Mesenchymal stem cell (in vitro differentiated cells and primary cell): Measurements from ENCODE around the gene PAWR.

Source experiments
- DNase-seq: peaks from one replicate; pipeline ENCODE4 v3.0.0-alpha.2; 2013
- H2AFZ ChIP-seq: one replicate; pipeline ENCODE4 v1.6.1; 2013; ENCODE audit warnings: low read depth, mild to moderate bottlenecking, control low read depth, inconsistent platforms, low read length, moderate library complexity
- H2AK5ac ChIP-seq: 2 replicates; pipeline ENCODE4 v1.6.1; 2013; ENCODE audit warnings: low read length, moderate library complexity, mild to moderate bottlenecking, inconsistent platforms; ENCODE audit not compliant: severe bottlenecking
- H2BK120ac ChIP-seq: one replicate; pipeline ENCODE4 v1.6.1; 2013; ENCODE audit warnings: low read depth, mild to moderate bottlenecking, inconsistent platforms, low read length, moderate library complexity
- H2BK12ac ChIP-seq, 2 experiments: one replicate each; pipeline ENCODE4 v1.6.1; 2013; ENCODE audit warnings: inconsistent platforms in 2 of 2, low read length in 2 of 2, mild to moderate bottlenecking in 2 of 2, moderate library complexity in 2 of 2, control low read depth in 1 of 2
- H2BK15ac ChIP-seq: one replicate; pipeline ENCODE4 v1.6.1; 2013; ENCODE audit warnings: mild to moderate bottlenecking, low read depth, inconsistent platforms; ENCODE audit not compliant: poor library complexity, severe bottlenecking
- H2BK5ac ChIP-seq: 2 replicates; pipeline ENCODE4 v1.6.1; 2013; ENCODE audit warnings: low read depth, mild to moderate bottlenecking, low read length, control low read depth, inconsistent platforms; ENCODE audit not compliant: poor library complexity, severe bottlenecking
- H3K14ac ChIP-seq, 2 experiments: one replicate each; pipeline ENCODE4 v1.6.1; 2013; ENCODE audit warnings: inconsistent platforms in 2 of 2, low read length in 2 of 2, control low read depth in 1 of 2, mild to moderate bottlenecking in 1 of 2, moderate library complexity in 1 of 2
- H3K18ac ChIP-seq, 2 experiments: one replicate each; pipeline ENCODE4 v1.6.1; 2013; ENCODE audit warnings: inconsistent platforms in 2 of 2, low read length in 2 of 2, control low read depth in 1 of 2, low read depth in 1 of 2, mild to moderate bottlenecking in 1 of 2
- H3K23ac ChIP-seq, 2 experiments: one replicate each; pipeline ENCODE4 v1.6.1; 2013; ENCODE audit warnings: inconsistent platforms in 2 of 2, low read length in 2 of 2, mild to moderate bottlenecking in 2 of 2, moderate library complexity in 2 of 2, control low read depth in 1 of 2
- H3K27ac ChIP-seq: 2 replicates; pipeline ENCODE4 v1.5.1; 2013; ENCODE audit warnings: mild to moderate bottlenecking, moderate library complexity, low read length, control low read depth, inconsistent platforms; ENCODE audit not compliant: poor library complexity, severe bottlenecking
- H3K27me3 ChIP-seq, 2 experiments: 2 replicates each; pipeline versions ENCODE4 v1.6.1 to v1.7.0; 2013; ENCODE audit warnings: low read length in 2 of 2, mild to moderate bottlenecking in 2 of 2, moderate library complexity in 2 of 2, control low read depth in 1 of 2, inconsistent platforms in 1 of 2; ENCODE audit not compliant: control insufficient read depth in 1 of 2, insufficient read depth in 1 of 2
- H3K36me3 ChIP-seq, 2 experiments: 2 replicates each; pipeline versions ENCODE4 v1.6.1 to v1.7.0; 2013; ENCODE audit warnings: low read length in 2 of 2, control low read depth in 1 of 2, inconsistent platforms in 1 of 2, low read depth in 1 of 2, mild to moderate bottlenecking in 1 of 2; ENCODE audit not compliant: insufficient read depth in 2 of 2, control insufficient read depth in 1 of 2
- H3K4ac ChIP-seq, 2 experiments: one replicate each; pipeline ENCODE4 v1.6.1; 2013; ENCODE audit warnings: inconsistent platforms in 2 of 2, low read length in 2 of 2, mild to moderate bottlenecking in 2 of 2, moderate library complexity in 2 of 2, control low read depth in 1 of 2, low read depth in 1 of 2
- H3K4me1 ChIP-seq: 2 replicates; pipeline ENCODE4 v1.6.1; 2013; ENCODE audit warnings: low read depth, low read length, control low read depth; ENCODE audit not compliant: control insufficient read depth, insufficient read depth
- H3K4me2 ChIP-seq: 2 replicates; pipeline ENCODE4 v1.6.1; 2013; ENCODE audit warnings: low read length, mild to moderate bottlenecking, inconsistent platforms; ENCODE audit not compliant: poor library complexity, severe bottlenecking
- H3K4me3 ChIP-seq, 2 experiments: 2 replicates each; pipeline versions ENCODE4 v1.5.1 to v1.7.0; 2013; ENCODE audit warnings: low read length in 2 of 2, mild to moderate bottlenecking in 2 of 2, control low read depth in 1 of 2, low read depth in 1 of 2; ENCODE audit not compliant: insufficient read depth in 1 of 2
- H3K79me1 ChIP-seq: replicated peaks from 2 replicates; pipeline ENCODE4 v1.6.1; 2013; ENCODE audit warnings: mild to moderate bottlenecking, control low read depth, low read length, inconsistent platforms; ENCODE audit not compliant: poor library complexity, severe bottlenecking
- H3K9ac ChIP-seq: 2 replicates; pipeline ENCODE4 v1.7.0; 2013; ENCODE audit warnings: mild to moderate bottlenecking, low read length, moderate library complexity
- H3K9me3 ChIP-seq: 2 replicates; pipeline ENCODE4 v1.7.0; 2013; ENCODE audit warnings: mild to moderate bottlenecking, low read length; ENCODE audit not compliant: control insufficient read depth
- H4K8ac ChIP-seq: one replicate; pipeline ENCODE4 v1.6.1; 2013; ENCODE audit warnings: inconsistent platforms, mild to moderate bottlenecking, low read length, moderate library complexity
- H4K91ac ChIP-seq: one replicate; pipeline ENCODE4 v1.6.1; 2013; ENCODE audit warnings: mild to moderate bottlenecking, low read length, inconsistent platforms
- WGBS: methylation state at CpG from one replicate; pipeline ENCODE4 v1.1.7; 2013; ENCODE audit warnings: mixed read lengths; 5-methylcytosine and 5-hydroxymethylcytosine counted together

The PAWR gene

DNA sequence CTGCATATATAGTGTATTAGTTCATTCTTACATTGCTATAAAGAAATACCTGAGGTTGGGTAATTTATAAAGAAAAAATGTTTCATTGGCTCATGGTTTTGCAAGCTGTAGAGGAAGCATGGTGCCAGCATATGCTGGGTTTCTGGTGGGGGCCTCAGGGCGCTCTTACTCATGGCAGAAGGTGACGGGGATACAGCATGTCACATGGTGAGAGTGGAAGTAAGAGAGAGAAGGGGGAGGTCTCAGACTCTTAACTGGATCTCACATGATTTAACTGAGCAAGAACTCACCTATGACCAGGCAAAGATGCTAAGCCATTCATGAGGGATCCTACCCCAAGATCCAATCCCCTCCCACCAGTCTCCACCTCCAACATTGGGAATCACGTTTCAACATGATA is 15.9 kb upstream of the PAWR start:
- no peak overlapping the region for H2BK5ac ChIP-seq
- H3K9ac ChIP-seq = no peak overlapping the region

GRCh38 chr12:79706156-79706555 is 15.4 kb upstream of the PAWR start:
- H2AFZ ChIP-seq = no peak overlapping the region
- H4K91ac ChIP-seq = no peak overlapping the region
- H3K4me2 ChIP-seq = no peak overlapping the region
- no peaks in the 10 kb centered on the region for H3K79me1 ChIP-seq
- no peaks in the 10 kb centered on the region for H3K4me1 ChIP-seq
- no peak overlapping the region for H3K18ac ChIP-seq
- H3K27me3 ChIP-seq = peaks cover 0 to 6% of the 10 kb centered on the region in 2 experiments
- H3K14ac ChIP-seq = no peak overlapping the region
- no peaks in the 10 kb centered on the region for H3K9me3 ChIP-seq
- H4K8ac ChIP-seq = no peak overlapping the region
- no peak overlapping the region for H3K23ac ChIP-seq
- DNase-seq = no peak
- no peak overlapping the region for H3K27ac ChIP-seq
- H2BK15ac ChIP-seq = no peak overlapping the region
- H3K4ac ChIP-seq = no peak overlapping the region
- peaks cover 0 to 3% of the 10 kb centered on the region in 2 experiments for H3K36me3 ChIP-seq
- no peak overlapping the region for H2AK5ac ChIP-seq
- no peak overlapping the region for H3K9ac ChIP-seq
- no peak overlapping the region for H2BK120ac ChIP-seq
- no peak overlapping the region for H2BK12ac ChIP-seq
- no peak overlapping the region for H3K4me3 ChIP-seq
- H2BK5ac ChIP-seq = no peak overlapping the region

More for the DNA sequence above, 15.9 kb upstream of the PAWR start:
- DNase-seq = no peak
- no peak overlapping the region for H2AFZ ChIP-seq
- peaks cover 0 to 3% of the 10 kb centered on the region in 2 experiments for H3K36me3 ChIP-seq
- no peak overlapping the region for H2AK5ac ChIP-seq
- H2BK120ac ChIP-seq = no peak overlapping the region
- H3K27ac ChIP-seq = no peak overlapping the region
- H3K27me3 ChIP-seq = peaks cover 0 to 6% of the 10 kb centered on the region in 2 experiments
- no peaks in the 10 kb centered on the region for H3K9me3 ChIP-seq
- H3K4ac ChIP-seq = no peak overlapping the region
- 85% methylated on average over 2 of the region's 3 CpGs for WGBS
- no peak overlapping the region for H2BK15ac ChIP-seq
- H4K8ac ChIP-seq = no peak overlapping the region
- no peak overlapping the region for H3K14ac ChIP-seq
- no peak overlapping the region for H3K4me2 ChIP-seq
- H4K91ac ChIP-seq = no peak overlapping the region
- no peaks in the 10 kb centered on the region for H3K79me1 ChIP-seq
- no peaks in the 10 kb centered on the region for H3K4me1 ChIP-seq
- no peak overlapping the region for H3K18ac ChIP-seq
- no peak overlapping the region for H3K23ac ChIP-seq
- no peak overlapping the region for H2BK12ac ChIP-seq
- no peak overlapping the region for H3K4me3 ChIP-seq

- Histone ChIP-seq H2BK5ac (no peak overlapping the region), H4K91ac (no peak overlapping the region), H3K36me3 (no peaks in the 10 kb centered on the region), H3K27ac (no peak overlapping the region), H3K79me1 (peaks cover 5% of the 10 kb centered on the region), H3K4ac (no peak overlapping the region), H2BK15ac (no peak overlapping the region), H2BK120ac (no peak overlapping the region), H3K4me3 (no peak overlapping the region), H3K4me2 (no peak overlapping the region), H2BK12ac (no peak overlapping the region), H3K9me3 (no peaks in the 10 kb centered on the region), H3K23ac (no peak overlapping the region), H2AK5ac (no peak overlapping the region), H2AFZ (no peak overlapping the region), H3K9ac (no peak overlapping the region), H3K4me1 (no peaks in the 10 kb centered on the region), H3K14ac (no peak overlapping the region), H4K8ac (no peak overlapping the region), H3K27me3 (no peaks in the 10 kb centered on the region), H3K18ac (no peak overlapping the region)
- no peak for DNase-seq
- WGBS = 92% methylated on average over 3 of the region's 3 CpGs
Measured at GRCh38 chr12:79698966-79699365, 8.2 kb upstream of the PAWR start.

- Histone ChIP-seq H2BK5ac (no peak overlapping the region), H3K9me3 (no peaks in the 10 kb centered on the region), H3K9ac (no peak overlapping the region), H3K27me3 (no peaks in the 10 kb centered on the region), H3K4me2 (no peak overlapping the region), H3K14ac (no peak overlapping the region), H3K23ac (no peak overlapping the region), H4K91ac (no peak overlapping the region), H2BK12ac (no peak overlapping the region), H2BK15ac (no peak overlapping the region), H2AK5ac (no peak overlapping the region), H4K8ac (no peak overlapping the region), H3K4me3 (no peak overlapping the region), H3K79me1 (peaks cover 10% of the 10 kb centered on the region), H3K4ac (no peak overlapping the region), H3K27ac (no peak overlapping the region), H2BK120ac (no peak overlapping the region), H3K36me3 (no peaks in the 10 kb centered on the region), H3K18ac (no peak overlapping the region), H3K4me1 (no peaks in the 10 kb centered on the region), H2AFZ (no peak overlapping the region)
- 97% methylated on average over 3 of the region's 3 CpGs for WGBS
- no peak for DNase-seq
Measured at GRCh38 chr12:79696416-79696815, 5.7 kb upstream of the PAWR start.
